ENCODE results near the gene C20orf96.

C20orf96 gene

GRCh38 chr20:328027-328974, 37.8 kb upstream of the C20orf96 start:
- no peak for DNase-seq (ENCODE audit: low read depth)
- H3K4me3 ChIP-seq (ENCODE audit: low read length): peak overlapping the region; percentile 67
- TF ChIP-seq, protein P1, sequence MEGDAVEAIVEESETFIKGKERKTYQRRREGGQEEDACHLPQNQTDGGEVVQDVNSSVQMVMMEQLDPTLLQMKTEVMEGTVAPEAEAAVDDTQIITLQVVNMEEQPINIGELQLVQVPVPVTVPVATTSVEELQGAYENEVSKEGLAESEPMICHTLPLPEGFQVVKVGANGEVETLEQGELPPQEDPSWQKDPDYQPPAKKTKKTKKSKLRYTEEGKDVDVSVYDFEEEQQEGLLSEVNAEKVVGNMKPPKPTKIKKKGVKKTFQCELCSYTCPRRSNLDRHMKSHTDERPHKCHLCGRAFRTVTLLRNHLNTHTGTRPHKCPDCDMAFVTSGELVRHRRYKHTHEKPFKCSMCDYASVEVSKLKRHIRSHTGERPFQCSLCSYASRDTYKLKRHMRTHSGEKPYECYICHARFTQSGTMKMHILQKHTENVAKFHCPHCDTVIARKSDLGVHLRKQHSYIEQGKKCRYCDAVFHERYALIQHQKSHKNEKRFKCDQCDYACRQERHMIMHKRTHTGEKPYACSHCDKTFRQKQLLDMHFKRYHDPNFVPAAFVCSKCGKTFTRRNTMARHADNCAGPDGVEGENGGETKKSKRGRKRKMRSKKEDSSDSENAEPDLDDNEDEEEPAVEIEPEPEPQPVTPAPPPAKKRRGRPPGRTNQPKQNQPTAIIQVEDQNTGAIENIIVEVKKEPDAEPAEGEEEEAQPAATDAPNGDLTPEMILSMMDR (IDR thresholded peaks at IDR 0.05; ENCODE audit: insufficient read depth, low read depth, low read length, missing control alignments): no peak

DNA sequence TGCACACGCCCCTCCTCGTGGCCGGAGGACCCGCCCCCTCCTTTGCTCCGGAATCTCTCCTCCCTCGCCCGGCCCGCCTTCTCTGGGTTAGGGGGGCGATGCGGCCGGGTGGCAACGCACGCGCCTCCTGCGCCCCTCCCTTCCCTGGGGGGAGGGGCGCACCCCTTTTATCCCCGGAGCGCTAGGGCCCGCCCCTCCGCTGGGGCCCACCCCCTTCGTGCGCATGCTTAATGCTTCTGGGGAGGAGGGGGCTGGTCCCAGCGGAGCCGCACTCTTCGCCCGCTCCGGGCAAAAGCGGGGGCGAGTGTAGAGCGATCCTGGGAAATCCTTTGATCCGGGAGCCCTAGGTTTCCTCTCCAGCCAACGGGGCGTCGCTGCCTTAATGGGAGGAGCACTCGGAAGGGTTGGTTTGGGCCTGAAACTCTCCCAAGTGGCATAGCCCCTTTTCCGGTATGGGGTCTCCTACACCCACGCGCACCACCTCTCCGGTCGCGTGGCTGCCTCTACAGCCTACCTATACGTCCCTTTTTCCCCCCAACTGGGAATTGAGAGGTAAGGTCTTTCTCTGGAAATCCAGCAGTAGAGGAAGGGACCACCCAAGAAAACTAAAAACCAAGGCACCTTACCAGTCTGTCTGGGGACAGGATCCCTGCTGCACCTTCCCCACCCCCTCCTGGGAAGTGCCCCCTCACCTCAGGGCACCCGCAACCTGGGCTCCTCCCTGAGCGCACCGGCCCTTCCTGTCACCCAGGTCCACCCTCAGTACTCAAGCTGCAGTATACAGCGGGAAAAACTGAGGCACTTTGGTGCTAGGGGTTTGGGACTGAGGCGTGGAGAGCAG, 36.9 kb upstream of the C20orf96 start:
- peak; percentile 89 for DNase-seq (ENCODE audit: low read depth)
- peak overlapping the region; percentile 67 for H3K4me3 ChIP-seq (ENCODE audit: low read length)
- TF ChIP-seq, protein P1 (IDR thresholded peaks at IDR 0.05; ENCODE audit: insufficient read depth, low read depth, low read length, missing control alignments): no peak

DNA sequence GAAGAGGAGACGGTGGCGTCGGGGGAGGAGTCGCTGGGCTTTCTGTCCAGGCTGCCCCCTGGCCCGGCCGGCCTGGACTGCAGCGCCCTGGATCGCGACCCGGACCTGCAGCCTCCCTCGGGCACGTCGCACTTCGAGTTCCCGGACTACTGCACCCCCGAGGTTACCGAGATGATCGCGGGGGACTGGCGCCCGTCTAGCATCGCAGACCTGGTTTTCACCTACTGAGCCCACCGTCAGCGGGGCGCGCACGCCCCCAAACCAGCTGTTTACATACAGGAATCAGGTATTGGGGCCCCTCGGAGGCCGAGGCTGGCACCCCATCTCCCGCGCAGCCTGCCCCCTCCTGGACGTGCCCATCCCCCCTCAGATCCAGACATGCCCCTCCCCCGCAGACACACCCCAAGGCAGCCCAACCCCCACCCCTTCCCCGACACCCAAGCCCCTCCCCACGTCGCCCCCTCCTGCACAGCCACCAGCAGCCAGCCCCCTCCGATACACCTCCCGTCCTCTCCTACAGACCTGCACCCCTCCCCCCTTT, 36.2 kb upstream of the C20orf96 start:
- peak overlapping the region; percentile 67 for H3K4me3 ChIP-seq (ENCODE audit: low read length)
- no peak for DNase-seq (ENCODE audit: low read depth)
- TF ChIP-seq, protein P1 (IDR thresholded peaks at IDR 0.05; ENCODE audit: insufficient read depth, low read depth, low read length, missing control alignments): no peak

DNA sequence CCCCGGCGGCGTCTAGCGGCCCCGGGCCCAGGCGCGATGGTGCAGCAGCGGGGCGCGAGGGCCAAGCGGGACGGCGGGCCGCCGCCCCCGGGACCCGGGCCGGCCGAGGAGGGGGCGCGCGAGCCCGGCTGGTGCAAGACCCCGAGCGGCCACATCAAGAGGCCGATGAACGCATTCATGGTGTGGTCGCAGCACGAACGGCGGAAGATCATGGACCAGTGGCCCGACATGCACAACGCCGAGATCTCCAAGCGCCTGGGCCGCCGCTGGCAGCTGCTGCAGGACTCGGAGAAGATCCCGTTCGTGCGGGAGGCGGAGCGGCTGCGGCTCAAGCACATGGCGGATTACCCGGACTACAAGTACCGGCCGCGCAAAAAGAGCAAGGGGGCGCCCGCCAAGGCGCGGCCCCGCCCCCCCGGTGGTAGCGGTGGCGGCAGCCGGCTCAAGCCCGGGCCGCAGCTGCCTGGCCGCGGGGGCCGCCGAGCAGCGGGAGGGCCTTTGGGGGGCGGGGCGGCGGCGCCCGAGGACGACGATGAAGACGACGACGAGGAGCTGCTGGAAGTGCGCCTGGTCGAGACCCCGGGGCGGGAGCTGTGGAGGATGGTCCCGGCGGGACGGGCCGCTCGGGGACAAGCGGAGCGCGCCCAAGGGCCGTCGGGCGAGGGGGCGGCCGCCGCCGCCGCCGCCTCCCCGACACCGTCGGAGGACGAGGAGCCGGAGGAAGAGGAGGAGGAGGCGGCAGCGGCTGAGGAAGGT, 35.5 kb upstream of the C20orf96 start:
- H3K4me3 ChIP-seq (ENCODE audit: low read length): peak overlapping the region; percentile 67
- TF ChIP-seq, protein P1 (IDR thresholded peaks at IDR 0.05; ENCODE audit: insufficient read depth, low read depth, low read length, missing control alignments): no peak
- DNase-seq (ENCODE audit: low read depth): peak; percentile 69

DNA sequence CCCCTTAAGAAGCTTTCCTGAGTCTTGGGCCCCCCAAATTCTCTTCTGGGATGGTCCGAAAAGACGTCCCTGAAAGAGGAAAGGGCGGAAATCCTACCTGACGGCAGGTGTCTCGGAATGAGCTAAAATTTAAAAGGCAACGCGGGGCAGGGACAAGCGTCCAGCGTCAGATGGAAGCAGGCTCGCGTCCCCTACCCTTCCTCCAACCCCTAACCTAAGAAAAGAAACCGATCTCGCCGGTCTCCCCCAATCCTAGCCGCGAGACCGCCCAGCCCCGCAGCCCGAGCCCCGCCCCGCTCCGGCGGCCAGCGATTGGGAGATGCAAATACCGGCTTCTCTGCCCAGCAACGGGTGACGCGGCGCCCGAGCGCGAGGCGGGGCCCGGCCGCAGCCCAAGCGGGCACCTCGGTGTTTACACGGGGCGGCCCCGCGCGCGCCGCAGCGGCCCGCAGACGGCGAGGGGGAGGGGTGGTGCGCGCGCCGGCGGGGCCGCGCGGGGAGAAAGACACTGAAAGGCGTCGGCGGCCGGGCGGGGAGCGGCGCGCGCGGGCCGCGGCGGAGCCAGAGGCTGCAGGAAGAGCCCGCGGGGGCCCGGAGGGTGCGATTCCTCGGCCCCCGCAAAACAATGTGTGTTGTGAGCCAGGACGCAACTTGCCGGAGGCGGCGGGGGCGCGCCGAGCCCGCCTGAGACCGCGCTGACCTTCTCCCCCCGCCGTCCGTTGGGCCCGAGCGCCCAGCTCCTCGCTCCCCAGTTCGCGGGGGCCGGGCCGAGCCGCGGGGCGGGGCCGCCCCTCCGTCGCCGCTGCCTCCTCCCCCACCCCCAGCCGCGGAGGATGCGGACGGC, 34.7 kb upstream of the C20orf96 start, which contains the start of gene SOX12:
Gene SOX12, plus strand, starts transcription at position 508 of the 844 bp plus-strand sequence. CDS start 373 bp downstream, outside the sequence.
- peak; percentile 95 for DNase-seq (ENCODE audit: low read depth)
- peak within 1 kb of the TSS; percentile 67 for H3K4me3 ChIP-seq (ENCODE audit: low read length)
- TF ChIP-seq, protein P1 (IDR thresholded peaks at IDR 0.05; ENCODE audit: insufficient read depth, low read depth, low read length, missing control alignments): no peak
